H1 (cell line): ENCODE data around the gene STARD3NL. TPM values are rescaled to one million over a fixed set of nuclear protein-coding genes. Genes with fewer than 3 reads are reported as not detected.

Experiments
- SIN3A ChIP-seq, 2 experiments: IDR thresholded peaks in 1 of 2; conservative IDR thresholded peaks in 1 of 2; 2 replicates each; pipeline ENCODE4 v1.6.1; 2011 to 2012; ENCODE audit warnings: low read length in 2 of 2, improper control_type of control experiment in 1 of 2, low read depth in 1 of 2, mild to moderate bottlenecking in 1 of 2
- TBP ChIP-seq: IDR thresholded peaks from 2 replicates; pipeline ENCODE4 v1.6.1; 2011; ENCODE audit warnings: low read depth, low read length, improper control_type of control experiment
- polyA plus RNA-seq, 7 experiments: library from polyadenylated mRNA; depleted of rRNA in 3 of 7; stranded (reverse) in 5 of 7; unstranded in 2 of 7; fragments of >200 nt in 5 of 7; fragments of 200-250 nt in 2 of 7; gene quantifications; 1 replicate in 5 of 7; 2 replicates in 1 of 7; 4 replicates in 1 of 7; pipeline versions ENCODE4 v1.2.1 to v1.2.3, GENCODE V29; 2011 to 2013; ENCODE audit warnings: missing spikeins in 2 of 7, mixed read lengths in 2 of 7
- total RNA-seq: library from RNA; stranded (reverse); fragmentation: NEBNext Ultra II Directional; extraction: Animal tissue kit (Norgen Biotek cat#: 25700); gene quantifications from 2 replicates; pipeline ENCODE4 v1.2.1, GENCODE V29; 2021

Gene STARD3NL
- total and polyA plus RNA-seq, 2 of the 8 experiments (the other 6 are each of a cell fraction or from before 2014, with no cell fraction given): 27.1 to 40.5 TPM

DNA sequence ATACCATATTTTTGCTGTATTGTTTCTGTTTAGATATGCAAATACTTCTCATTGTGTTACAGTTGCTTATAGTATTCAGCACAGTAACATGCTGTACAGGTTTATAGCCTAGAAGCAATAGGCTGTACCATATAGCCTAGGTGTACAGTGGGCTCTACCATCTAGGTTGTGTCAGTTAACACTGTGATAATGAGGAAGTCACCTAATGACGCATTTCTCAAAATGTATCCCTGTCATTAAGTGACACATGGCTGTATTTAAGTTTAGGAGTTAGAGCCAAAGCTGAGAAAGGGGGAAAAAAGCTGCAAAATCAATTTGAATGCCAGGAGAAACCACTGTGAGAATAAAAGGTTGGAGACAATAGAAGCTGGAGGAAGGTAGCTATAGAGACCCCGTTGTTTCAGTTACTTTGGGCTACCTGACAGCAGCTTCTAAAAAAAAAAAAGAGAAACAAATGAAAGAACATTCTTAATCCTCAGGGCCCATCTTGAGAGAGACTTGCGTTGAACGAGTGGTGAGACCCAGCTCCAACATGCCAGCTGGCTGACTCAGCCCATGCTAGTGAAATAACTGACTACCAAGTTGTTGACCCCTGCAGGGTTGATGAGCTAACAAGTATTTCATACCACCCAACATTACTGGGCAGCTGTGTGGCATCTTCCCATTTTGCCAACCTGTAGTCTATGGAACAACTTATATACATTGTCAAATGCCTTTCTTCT, 8.7 kb downstream of the STARD3NL start (continued):
- TF ChIP-seq TBP (no peak), SIN3A (conservative IDR thresholded peaks at IDR 0.05 in 1 of 2, IDR thresholded peaks at IDR 0.05 in 1 of 2; ENCODE audit: low read depth in 1 of 2, low read length in 2 of 2) (no peak)
